T-helper 1 cell treated with Interleukin-12 subunit alpha and Interleukin-12 subunit beta and Interleukin-4 antibody, amounts not matched to agents 30 ng/mL and 1 ng/mL, for 36 hours (primary cell): Measurements from ENCODE around the gene TSKS. TPM values are rescaled to one million over a fixed set of nuclear protein-coding genes. Genes with fewer than 3 reads are reported as not detected.

Experiments
- intact Hi-C: fragments of 100-400 bp; cut with micrococcal nuclease; formaldehyde crosslinking; loops from one replicate; pipeline ENCODE4 v1.15.1; 2024
- total RNA-seq: library from RNA; stranded (reverse); gene quantifications from 2 replicates; pipeline ENCODE4 v1.2.3, GENCODE V29; 2022

Gene TSKS
- total RNA-seq, 1 donor from 2014 or later: 4.0 TPM

- intact Hi-C loops: no loop called here
Observed at GRCh38 chr19:49718991-49719390, 44.1 kb downstream of the TSKS start.

GRCh38 chr19:49718511-49718910 lies 44.6 kb downstream of the TSKS start:
- intact Hi-C loops: no loop called here

GRCh38 chr19:49716154-49716553 lies 47.0 kb downstream of the TSKS start:
- intact Hi-C loops: loop anchor here (2.0 kb wide), 1 partner anchor 73 kb away; the partner anchor contains the start of gene SCAF1

GRCh38 chr19:49713236-49713845 lies 49.8 kb downstream of the TSKS start:
- intact Hi-C loops: no loop called here

- intact Hi-C loops: no loop called here
Observed at GRCh38 chr19:49712397-49712859, 50.7 kb downstream of the TSKS start.

- intact Hi-C loops: no loop called here
Observed at GRCh38 chr19:49710372-49710951, 52.6 kb downstream of the TSKS start.

GRCh38 chr19:49705919-49706318 lies 57.2 kb downstream of the TSKS start:
- intact Hi-C loops: no loop called here

- intact Hi-C loops: no loop called here
Observed at GRCh38 chr19:49704888-49705642, 58.0 kb downstream of the TSKS start.

GRCh38 chr19:49701271-49701786 lies 61.8 kb downstream of the TSKS start:
- intact Hi-C loops: no loop called here

GRCh38 chr19:49700563-49700962 lies 62.5 kb downstream of the TSKS start:
- intact Hi-C loops: no loop called here

- intact Hi-C loops: loop anchor here (10.0 kb wide), 1 partner anchor 285 kb away; no protein-coding TSS in a partner anchor
Observed at GRCh38 chr19:49699364-49699763, 63.7 kb downstream of the TSKS start.

GRCh38 chr19:49696865-49697264 lies 66.2 kb downstream of the TSKS start:
- intact Hi-C loops: loop anchor here (10.0 kb wide), 1 partner anchor 288 kb away; no protein-coding TSS in a partner anchor

GRCh38 chr19:49696115-49696514 lies 67.0 kb downstream of the TSKS start:
- intact Hi-C loops: loop anchor here (10.0 kb wide), 1 partner anchor 289 kb away; no protein-coding TSS in a partner anchor

- intact Hi-C loops: loop anchor here (10.0 kb wide), 1 partner anchor 293 kb away; no protein-coding TSS in a partner anchor
Observed at GRCh38 chr19:49692147-49692506, 71.0 kb downstream of the TSKS start.

- intact Hi-C loops: loop anchor here (1.0 to 10.0 kb wide), 2 partner anchors 75 to 293 kb away; no protein-coding TSS in a partner anchor
Observed at GRCh38 chr19:49691243-49692146, 71.6 kb downstream of the TSKS start.

- intact Hi-C loops: loop anchor here (1.0 to 10.0 kb wide), 2 partner anchors 76 to 294 kb away; no protein-coding TSS in a partner anchor
Observed at GRCh38 chr19:49690656-49691242, 72.4 kb downstream of the TSKS start, which contains the start of gene CPT1C. Gene CPT1C (plus strand): TSS chr19:49691116. CDS start chr19:49692253, 1,137 bp downstream.

GRCh38 chr19:49690079-49690655 lies 72.9 kb downstream of the TSKS start:
- intact Hi-C loops: loop anchor here (10.0 kb wide), 1 partner anchor 295 kb away; no protein-coding TSS in a partner anchor
